Measurements from ENCODE around the gene LDLRAD3. TPM values are rescaled to one million over a fixed set of nuclear protein-coding genes. Genes with fewer than 3 reads are reported as not detected.

The LDLRAD3 gene
- total RNA-seq, 2 experiments from 2014 or later, result 0.21 to 0.27 TPM

DNA sequence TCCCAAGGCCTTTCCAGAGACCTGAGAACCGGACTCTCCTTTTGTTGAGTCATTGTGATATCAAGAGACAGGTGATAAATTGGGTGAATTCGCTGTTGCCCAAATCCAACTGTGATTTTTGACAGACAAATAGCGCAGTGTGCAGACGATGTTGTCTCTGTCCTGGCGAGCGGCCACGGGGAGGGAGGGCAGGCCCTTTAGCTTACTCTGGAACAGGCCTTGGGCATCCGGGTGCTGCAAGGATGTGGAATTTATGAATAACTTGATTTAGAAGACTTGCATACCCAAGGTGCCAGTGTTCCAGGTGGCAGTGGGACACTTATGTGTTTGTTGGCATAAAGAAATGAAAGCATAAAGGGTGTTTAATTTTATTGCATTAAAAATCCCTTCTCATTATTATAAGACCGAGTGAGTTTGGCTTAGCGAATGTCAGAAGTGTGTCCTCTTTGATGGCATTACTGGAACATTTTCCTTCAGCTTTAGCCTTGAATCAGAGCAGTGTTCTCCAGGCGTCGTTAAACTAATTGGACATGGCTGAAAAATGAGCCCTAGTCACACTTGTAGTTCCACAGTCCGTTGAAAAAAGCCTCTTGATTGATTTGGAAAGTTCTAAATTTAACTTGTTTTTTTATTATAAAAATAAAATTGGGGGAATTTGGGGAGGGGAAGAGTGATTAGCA, 9.4 kb downstream of the LDLRAD3 start:
- CTCF ChIA-PET, result no interaction called here
- POLR2A ChIA-PET, result no interaction called here

DNA sequence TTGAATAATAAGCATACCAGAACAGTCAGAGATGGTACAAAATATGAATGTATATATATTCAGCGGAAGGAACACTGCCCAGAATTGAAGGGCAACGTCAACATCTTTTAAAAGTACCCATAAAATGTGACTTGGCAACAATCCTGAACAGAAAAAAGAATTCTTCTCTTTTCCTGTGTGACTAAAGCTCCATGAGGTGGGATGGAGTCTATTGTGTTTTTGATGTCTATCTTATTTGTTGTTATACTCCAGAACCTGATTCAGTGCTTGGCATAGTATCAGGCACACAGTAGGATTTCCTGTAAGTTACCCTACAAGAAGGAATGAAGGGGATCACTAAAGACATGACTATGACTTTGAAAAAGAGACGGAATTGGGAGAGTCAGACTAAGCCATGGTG, 10.3 kb downstream of the LDLRAD3 start:
- ChIA-PET CTCF (no interaction called here), POLR2A (no interaction called here)

DNA sequence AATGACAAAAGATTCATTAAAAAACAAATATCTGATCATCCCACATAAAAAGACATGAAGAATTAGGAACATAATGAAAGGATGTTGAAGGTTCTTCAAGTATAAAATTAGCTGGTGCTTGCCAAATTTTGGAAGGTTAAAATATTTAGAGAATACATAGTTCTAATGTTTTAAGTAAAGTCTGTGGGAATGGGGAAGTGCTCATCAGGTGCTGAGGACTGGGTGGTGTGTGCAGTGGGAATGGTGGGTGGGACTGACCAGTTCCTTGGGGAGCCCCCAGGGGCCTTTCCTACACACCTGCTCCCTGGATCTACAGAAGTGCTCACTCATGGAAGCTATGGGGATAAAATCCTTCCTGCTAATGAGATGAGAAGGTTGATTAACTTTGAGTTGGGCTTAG, 11.8 kb downstream of the LDLRAD3 start:
- ChIA-PET POLR2A (no interaction called here), CTCF (no interaction called here)

DNA sequence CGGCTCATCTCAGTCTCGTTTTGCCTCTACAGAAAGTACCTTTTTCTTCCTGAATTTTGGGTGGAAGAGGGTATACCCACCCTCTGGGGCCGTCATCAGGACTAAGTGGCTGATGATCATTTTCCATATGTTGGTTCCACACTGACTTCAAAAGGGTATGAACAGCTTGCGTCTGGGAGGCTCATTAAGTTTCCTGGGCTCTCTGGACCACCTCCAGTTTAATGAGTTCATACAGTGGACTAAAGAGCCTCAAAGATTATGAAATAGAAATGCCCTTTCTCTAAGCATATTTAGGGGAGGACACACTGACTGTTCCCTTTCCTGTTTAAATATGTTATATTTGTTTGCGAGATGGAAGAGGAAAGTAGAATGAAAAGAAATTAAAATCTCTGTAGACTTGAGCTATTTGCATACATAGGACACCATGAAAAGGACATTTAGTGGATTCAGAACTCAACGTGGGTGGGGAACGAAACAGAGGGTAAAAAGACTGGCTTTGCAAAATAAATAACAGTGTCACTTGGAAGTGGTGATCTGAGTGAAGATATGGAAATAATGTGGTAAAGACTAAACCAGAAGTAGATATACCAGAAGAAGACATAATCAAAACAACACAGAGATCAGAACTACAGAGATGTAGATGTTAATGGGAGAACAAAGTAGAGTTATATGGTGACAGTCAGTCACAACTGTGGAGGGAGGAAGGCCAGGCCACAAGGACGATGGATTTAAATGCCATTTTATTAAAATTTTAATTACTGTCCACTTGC, 18.7 kb downstream of the LDLRAD3 start:
- POLR2A ChIA-PET, result no interaction called here
- CTCF ChIA-PET, result no interaction called here

DNA sequence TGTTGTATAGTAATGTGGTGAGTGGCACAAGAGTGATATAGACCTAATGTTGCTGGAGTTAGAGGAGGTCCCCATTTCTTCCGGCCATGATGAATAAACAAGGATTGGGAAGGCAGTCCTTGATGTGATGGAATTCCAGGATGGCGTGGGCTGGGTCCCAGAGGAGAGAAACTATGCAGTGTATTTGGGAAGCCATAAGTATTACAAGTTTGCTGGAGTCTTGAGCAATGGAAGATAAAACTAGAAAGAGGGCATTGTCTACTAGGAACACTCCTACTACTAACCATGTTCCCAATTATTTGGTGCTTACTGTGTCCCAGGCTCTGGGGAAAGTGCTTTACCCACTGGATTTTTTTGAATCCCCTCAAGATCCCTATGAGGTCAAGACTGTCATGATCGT, 20.0 kb downstream of the LDLRAD3 start:
- POLR2A ChIA-PET, result no interaction called here

DNA sequence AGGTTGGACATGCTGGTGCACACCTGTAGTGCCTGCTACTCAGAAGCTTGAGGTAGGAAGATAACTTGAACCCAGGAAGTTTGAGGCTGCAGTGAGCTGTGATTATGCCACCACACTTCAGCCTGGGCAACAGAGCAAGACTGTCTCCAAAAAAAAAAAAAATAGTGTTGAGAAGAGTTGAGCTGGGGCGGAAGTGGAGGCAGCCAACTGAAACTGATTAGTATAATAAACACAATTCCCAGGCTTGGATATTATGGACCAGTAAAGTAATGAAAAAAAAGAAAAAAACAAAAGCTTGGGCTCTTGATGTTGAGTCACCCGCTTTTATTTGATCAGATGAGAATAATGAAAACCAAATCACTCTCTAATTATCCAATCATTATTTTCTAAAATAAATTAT, 21.0 kb downstream of the LDLRAD3 start:
- ChIA-PET CTCF (no interaction called here), POLR2A (no interaction called here)

More for the DNA sequence above, 20.0 kb downstream of the LDLRAD3 start:
- CTCF ChIA-PET, result no interaction called here

DNA sequence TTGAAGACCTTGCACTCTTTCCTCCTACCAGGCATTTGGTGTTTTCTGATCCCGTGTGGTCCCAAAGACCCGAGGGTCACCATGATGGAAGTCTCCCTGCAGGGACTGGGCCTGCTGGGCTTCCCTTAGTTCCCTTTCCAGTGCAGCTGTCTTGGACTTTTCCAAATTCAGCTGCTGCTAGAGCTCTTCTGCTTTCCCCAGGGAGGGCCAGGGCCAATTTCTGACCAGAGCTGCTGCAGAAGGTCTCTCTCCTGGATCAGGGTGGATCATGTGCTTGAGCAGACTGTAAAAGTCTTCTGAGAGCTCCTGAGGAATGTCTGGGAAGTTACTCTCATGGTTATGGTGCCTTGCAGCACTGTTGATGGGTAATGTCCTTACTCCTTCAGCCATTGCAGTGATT, 23.2 kb downstream of the LDLRAD3 start:
- POLR2A ChIA-PET, result no interaction called here
- CTCF ChIA-PET, result no interaction called here

DNA sequence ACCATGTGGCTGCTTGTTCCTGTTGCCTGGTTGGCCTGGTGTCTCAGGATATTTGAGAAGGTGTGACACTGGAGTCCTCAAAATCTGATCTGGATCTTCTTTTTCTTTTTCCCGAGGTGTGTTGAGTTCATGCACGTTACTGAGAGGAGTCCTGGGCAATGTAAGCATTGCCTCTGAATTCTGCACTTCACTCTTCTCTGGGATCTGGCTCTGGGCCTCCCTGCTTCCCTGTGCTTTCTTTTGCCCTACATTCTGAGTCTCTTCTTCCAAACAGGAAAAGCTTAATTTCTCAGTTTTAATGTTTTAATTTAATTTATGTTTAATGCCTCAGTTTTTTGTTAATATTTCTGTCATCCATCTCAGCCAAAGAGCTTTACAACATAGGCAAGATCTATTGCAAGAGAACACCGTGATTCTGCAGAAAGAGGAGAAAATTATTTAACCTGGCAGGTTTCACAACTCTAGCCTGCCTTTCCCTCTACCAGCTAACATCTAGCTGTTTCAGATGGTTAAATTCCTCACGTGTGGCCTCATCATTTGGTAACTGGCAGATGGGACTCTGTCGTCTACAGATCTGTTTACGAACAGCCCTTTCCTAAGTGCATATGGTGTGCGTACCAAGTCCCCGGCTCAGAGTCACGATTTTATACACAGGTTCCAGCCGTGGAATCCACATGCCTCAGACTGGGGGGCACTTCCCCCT, 24.7 kb downstream of the LDLRAD3 start:
- ChIA-PET CTCF (no interaction called here), POLR2A (no interaction called here)

DNA sequence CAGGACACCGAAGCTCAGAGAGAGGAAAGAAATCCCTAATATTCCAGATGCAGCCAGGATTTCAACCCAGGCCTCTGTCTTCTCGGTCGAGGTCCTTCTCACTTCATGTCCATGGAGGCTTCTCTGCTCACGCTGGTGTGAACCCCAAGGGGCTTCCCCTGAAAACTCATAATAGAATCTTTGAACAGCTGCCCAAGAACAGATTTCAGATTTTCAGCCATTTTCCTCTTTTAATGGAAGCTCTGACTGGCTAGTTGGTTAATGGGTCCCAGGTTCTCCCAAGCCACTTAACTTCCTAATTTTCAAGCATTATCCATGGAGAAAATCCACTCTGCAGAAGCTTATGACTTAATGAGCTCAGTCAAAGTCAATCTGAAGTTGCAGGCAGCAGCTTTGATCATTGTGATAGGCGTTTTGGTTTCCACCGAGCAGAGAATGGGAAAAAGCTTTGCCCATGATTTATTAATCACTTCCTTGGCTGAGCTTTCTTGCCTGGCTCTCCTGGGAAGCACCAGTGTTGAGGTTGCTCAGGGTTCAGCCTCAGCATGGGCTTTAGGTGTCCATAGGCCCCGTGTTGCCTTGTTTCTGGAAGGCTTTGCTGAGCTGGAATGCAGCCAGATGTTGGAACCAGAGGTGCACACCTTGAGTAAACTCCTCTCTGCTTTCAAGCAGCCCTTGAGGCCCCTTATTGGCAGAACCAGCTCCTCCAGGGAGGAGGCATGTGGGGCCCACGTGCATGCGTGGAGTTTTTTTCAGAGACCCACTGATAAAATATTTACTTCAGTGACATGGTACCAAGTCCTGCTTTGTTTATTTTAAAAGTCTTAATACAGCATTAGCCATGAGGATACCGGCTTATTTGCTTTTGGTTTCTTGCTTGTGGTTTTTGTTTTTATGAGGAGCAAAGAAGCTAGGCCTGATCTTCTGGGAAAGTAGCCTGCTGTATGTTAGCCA, 25.5 kb downstream of the LDLRAD3 start:
- ChIA-PET POLR2A (no interaction called here), CTCF (no interaction called here)

DNA sequence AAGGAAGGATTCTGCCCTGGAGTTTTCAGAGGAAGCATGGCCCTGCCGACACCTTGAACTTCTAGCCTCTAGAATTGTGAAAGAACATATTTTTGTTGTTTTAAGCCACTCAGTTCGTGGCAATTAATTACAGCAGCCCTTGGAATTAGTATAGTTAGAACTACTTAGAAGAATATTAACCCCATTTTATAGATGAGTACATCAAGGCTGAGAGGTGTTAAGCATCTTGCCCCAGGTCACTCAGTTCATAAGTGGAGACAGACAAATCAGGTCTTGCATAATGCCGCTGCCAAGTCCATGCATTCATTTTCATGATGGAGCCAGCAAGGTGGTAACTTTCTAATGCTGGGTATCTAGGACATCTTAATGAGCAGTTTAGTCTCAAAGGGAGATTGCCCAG, 26.6 kb downstream of the LDLRAD3 start:
- CTCF ChIA-PET, result no interaction called here
- POLR2A ChIA-PET, result no interaction called here

DNA sequence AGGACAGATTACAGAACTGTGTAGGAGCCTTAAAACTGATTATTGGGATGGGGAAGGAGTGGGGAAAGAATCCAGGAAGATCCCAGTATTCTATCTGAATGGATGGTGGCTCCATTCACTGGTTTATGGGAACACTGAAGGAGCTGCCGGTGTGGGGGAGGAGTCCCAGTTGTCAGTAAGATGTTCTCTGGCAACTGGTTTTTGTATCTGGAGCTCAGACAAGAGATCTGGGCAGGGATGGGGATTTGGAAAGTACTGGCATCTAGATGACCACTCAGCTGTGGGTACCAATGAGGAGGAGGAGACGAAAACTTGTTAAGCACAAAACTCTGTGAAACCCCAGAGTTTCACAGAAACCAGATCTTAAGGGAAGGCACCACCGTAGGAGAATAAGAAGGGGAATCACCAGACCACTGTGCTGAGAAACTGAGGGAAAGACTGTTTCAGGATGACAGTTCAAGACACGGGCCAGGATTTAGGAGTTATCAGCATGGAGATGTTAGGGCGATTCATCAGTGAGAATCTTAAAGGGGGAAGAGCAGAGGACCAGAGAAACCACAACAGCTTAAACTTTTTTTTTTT, 28.1 kb downstream of the LDLRAD3 start:
- ChIA-PET CTCF (no interaction called here), POLR2A (no interaction called here)

DNA sequence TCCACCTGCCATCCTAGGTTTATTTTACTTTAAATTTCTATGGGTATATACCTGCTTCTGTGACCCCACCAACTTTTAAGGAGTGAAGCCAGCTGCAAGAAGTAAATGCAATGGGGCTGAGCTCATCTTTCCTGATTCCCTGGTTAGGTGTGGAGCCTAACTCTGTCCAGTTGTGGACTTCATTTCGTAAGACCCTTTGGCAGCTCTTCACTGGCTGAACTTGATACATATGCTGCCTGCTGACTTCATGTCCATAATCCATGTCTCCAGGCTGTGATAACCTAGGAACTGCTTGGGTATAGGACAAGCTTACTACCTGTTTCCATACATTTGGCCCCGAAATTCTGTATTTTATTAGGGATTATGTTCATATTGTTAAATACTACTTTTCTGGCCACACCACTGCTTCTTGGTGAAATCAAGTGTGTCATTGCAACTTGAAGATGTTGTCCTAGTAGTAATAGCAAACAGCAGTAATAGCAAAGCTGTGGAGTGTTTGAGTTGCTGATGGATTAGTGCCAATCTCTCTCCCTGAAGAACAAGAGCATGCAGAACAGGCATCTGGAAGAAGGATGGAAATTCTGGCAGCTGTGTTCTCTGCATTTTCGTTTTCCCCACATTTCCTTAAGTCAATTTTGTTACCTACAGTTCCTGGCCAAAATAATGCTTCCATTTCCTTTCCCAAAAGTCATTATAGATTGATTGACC, 31.2 kb downstream of the LDLRAD3 start:
- ChIA-PET POLR2A (no interaction called here), CTCF (no interaction called here)

DNA sequence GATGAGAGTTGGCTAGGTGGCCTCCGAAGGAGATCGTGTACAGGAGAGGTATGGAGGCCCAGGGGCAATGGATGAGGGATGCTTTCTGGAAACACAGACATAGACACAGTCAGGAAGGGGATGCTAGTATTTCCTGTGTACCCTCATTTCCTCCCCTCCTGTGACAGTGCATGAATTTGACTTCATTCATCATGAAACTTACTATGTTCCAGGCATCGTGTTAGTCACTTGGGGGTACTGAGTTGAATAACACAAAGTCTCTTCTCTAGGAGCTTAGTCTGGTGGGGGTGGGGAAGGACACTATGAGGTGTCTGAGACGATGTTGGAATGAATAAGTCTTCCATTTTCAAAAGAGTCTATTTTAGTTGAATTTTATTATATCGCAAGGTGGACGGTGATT, 32.6 kb downstream of the LDLRAD3 start:
- POLR2A ChIA-PET, result no interaction called here

DNA sequence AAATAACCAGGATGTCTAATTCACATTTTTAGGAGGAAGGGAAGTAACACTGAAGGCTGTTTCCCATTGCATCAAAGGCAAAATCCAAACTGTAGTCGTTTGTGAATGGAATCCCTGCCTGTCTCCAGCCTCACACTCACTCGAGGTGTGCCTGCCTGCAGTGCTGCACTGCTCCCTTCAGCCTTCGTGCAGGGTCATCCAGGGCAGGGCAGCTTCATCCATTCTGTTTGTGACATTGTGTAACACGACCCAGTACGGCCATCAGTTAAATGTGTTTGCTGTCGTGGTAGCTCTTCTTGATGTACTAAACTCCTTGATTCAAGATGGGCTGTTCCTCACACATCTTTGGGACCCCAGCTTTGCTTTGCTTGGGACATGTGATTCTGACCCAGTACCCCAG, 34.3 kb downstream of the LDLRAD3 start:
- ChIA-PET CTCF (no interaction called here), POLR2A (no interaction called here)

More for the DNA sequence above, 32.6 kb downstream of the LDLRAD3 start:
- CTCF ChIA-PET, result interaction anchor here (0.6 kb wide), 1 partner anchor 311 kb away, joined by 3 read pairs; no protein-coding TSS in a partner anchor

DNA sequence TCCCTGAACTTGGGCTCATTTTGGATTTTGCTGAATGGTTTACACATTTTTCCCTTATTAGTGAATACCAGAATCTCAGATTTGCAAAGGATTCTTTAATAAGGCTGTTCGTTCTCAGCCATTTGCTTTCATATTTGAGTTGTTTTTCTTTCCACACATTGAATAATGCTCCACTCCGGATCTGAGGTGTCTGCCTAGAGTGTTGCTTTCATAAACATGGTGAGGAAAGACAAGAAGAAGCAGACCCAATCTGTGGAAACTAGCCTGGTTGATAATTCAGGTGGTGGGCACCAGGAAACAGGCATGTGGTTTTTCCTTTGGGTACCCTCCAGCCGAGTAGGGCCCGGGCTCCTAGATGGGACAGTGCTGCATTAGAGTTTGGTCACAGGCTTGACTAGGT, 35.0 kb downstream of the LDLRAD3 start:
- CTCF ChIA-PET, result no interaction called here
- POLR2A ChIA-PET, result no interaction called here

DNA sequence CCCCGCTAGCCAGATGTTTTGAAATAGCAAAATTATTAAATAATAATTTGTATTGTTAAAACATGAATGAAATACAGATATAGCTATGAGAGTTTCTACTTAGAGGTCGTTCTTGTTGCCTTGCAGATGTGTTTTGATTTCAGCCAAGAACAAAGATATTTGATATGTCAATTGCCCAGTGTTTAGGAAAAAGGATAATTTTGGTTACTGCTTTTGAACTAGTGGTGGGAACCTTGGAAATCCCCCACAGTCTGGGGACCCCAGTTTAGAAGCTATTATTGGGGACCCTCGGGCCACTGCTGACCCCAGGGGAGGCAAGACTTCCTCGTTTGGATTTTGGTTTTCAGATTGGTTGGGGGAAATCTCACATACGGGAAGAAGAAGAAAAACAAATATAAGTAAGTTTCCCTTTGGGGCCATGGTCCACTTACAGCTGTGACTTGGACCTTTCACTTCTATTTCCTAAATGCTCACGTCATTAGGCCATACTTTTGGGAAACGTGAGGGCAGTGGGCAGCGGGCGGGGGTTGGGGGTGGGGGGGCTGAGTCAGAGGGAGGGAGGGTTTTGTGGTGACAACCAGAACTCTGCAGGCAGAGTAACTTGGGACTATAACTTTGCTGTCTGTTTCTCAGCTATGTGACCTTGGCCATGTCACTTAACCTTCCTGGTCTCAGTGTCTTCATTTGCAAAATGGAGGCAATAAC, 37.0 kb downstream of the LDLRAD3 start:
- ChIA-PET POLR2A (no interaction called here), CTCF (no interaction called here)

DNA sequence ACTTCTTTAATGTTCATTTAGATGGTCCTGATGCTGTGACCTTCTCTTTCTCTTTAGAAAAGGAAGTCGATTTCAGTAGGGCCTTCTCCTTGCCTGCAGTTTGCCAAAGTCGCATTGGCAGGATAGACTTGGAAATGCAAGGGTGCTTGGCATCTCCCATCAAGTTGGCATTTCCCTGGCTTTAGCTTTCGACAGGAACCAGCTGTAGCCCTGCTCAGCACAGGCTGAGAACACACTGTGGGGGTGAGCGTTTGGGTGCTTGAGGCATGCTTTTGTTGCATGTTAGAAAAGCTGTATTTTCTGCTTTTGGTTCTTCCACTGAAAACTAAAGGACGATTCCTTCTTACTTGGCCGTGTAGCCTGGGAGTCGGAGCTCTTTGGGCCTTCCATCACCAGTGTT, 37.7 kb downstream of the LDLRAD3 start:
- ChIA-PET CTCF (no interaction called here), POLR2A (no interaction called here)

DNA sequence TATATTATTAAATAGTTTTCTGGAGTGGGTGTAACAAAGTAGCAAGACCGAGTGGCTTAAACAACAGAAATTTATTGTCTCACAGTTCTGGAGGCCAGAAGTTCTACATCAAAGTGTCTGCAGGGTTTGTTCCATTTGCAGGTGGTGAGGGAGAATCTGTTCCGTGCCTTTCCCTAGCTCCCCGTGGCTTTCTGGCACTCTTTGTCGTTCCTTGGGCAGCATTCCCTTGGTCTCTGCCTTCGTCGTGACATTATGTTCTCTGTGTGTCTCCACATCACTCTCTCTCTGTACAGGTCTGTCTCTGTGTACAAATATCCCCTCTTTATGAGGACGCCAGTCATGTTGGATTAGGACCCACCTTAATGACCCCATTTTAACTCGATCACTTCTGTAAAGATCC, 38.2 kb downstream of the LDLRAD3 start:
- ChIA-PET POLR2A (no interaction called here), CTCF (no interaction called here)

DNA sequence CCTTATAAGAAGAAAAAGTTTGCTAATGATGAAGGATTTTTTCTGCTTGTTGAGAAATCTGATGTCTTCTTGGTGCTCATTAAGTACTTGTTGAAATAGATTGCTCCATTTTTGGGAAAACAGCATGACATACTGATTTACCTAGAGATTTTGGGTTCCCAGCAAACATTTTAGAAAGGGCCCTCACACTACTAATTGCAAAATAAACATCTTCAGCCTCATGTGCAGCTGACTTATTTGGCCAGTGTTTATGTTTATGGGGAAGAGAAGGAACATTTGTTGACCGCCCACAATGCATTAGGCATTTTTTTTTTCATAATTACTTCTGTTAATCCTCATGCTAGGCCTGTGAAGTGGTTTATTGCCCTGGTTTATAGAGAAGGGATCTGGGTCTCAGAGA, 40.1 kb downstream of the LDLRAD3 start:
- POLR2A ChIA-PET, result no interaction called here
- CTCF ChIA-PET, result no interaction called here
